Measurements from ENCODE around the gene OAS2.

The OAS2 gene

GRCh38 chr12:113059071-113059595 lies 80.8 kb downstream of the OAS2 start:
- no peak for DNase-seq

GRCh38 chr12:113060336-113060960 lies 82.1 kb downstream of the OAS2 start:
- no peak for DNase-seq

- no peak for DNase-seq
Observed at GRCh38 chr12:113061061-113061694, 82.9 kb downstream of the OAS2 start.

Data from right kidney (tissue), 1 donor.